ENCODE measurements around the gene MRPS10.

MRPS10 gene

GRCh38 chr6:42217519-42218367, at the start of gene MRPS10:
TSS of gene MRPS10 (minus strand) at chr6:42217861. CDS start at chr6:42217849, 12 bp downstream.
- DNase-seq = peak; percentile 95
- in situ Hi-C loops (cut with MboI; ENCODE audit: low pct_unique_long_range_greater_than_20kb, low sequenced_read_pairs) = no loop called here

GRCh38 chr6:42266538-42266937, 48.9 kb upstream of the MRPS10 start:
- in situ Hi-C loops (cut with MboI; ENCODE audit: low pct_unique_long_range_greater_than_20kb, low sequenced_read_pairs) = no loop called here
- no peak for DNase-seq

GRCh38 chr6:42264852-42265390, 47.3 kb upstream of the MRPS10 start:
- in situ Hi-C loops (cut with MboI; ENCODE audit: low pct_unique_long_range_greater_than_20kb, low sequenced_read_pairs) = no loop called here
- DNase-seq = no peak

GRCh38 chr6:42264162-42264851, 46.6 kb upstream of the MRPS10 start:
- in situ Hi-C loops (cut with MboI; ENCODE audit: low pct_unique_long_range_greater_than_20kb, low sequenced_read_pairs) = no loop called here
- DNase-seq = no peak

GRCh38 chr6:42263165-42263728, 45.6 kb upstream of the MRPS10 start:
- DNase-seq = no peak
- in situ Hi-C loops (cut with MboI; ENCODE audit: low pct_unique_long_range_greater_than_20kb, low sequenced_read_pairs) = no loop called here

GRCh38 chr6:42260972-42261371, 43.3 kb upstream of the MRPS10 start:
- DNase-seq = peak; percentile 21
- in situ Hi-C loops (cut with MboI; ENCODE audit: low pct_unique_long_range_greater_than_20kb, low sequenced_read_pairs) = no loop called here

GRCh38 chr6:42260396-42260888, 42.8 kb upstream of the MRPS10 start:
- in situ Hi-C loops (cut with MboI; ENCODE audit: low pct_unique_long_range_greater_than_20kb, low sequenced_read_pairs) = no loop called here
- no peak for DNase-seq

GRCh38 chr6:42259841-42260395, 42.3 kb upstream of the MRPS10 start:
- in situ Hi-C loops (cut with MboI; ENCODE audit: low pct_unique_long_range_greater_than_20kb, low sequenced_read_pairs) = no loop called here
- no peak for DNase-seq

- no peak for DNase-seq
- in situ Hi-C loops (cut with MboI; ENCODE audit: low pct_unique_long_range_greater_than_20kb, low sequenced_read_pairs) = no loop called here
These were observed 41.6 kb upstream of the MRPS10 start for GRCh38 chr6:42259286-42259685.

- no peak for DNase-seq
- in situ Hi-C loops (cut with MboI; ENCODE audit: low pct_unique_long_range_greater_than_20kb, low sequenced_read_pairs) = no loop called here
These were observed 40.0 kb upstream of the MRPS10 start for GRCh38 chr6:42257614-42258013.

GRCh38 chr6:42257063-42257462, 39.4 kb upstream of the MRPS10 start:
- in situ Hi-C loops (cut with MboI; ENCODE audit: low pct_unique_long_range_greater_than_20kb, low sequenced_read_pairs) = no loop called here

GRCh38 chr6:42255050-42255449, 37.4 kb upstream of the MRPS10 start:
- in situ Hi-C loops (cut with MboI; ENCODE audit: low pct_unique_long_range_greater_than_20kb, low sequenced_read_pairs) = no loop called here
- no peak for DNase-seq

More at GRCh38 chr6:42257063-42257462, 39.4 kb upstream of the MRPS10 start:
- no peak for DNase-seq

- in situ Hi-C loops (cut with MboI; ENCODE audit: low pct_unique_long_range_greater_than_20kb, low sequenced_read_pairs) = no loop called here
- no peak for DNase-seq
These were observed 36.8 kb upstream of the MRPS10 start for GRCh38 chr6:42254505-42254904.

GRCh38 chr6:42251911-42252637, 34.4 kb upstream of the MRPS10 start:
- DNase-seq = peak; percentile 35
- in situ Hi-C loops (cut with MboI; ENCODE audit: low pct_unique_long_range_greater_than_20kb, low sequenced_read_pairs) = no loop called here

GRCh38 chr6:42251500-42251899, 33.8 kb upstream of the MRPS10 start:
- in situ Hi-C loops (cut with MboI; ENCODE audit: low pct_unique_long_range_greater_than_20kb, low sequenced_read_pairs) = no loop called here
- no peak for DNase-seq

GRCh38 chr6:42250274-42250931, 32.7 kb upstream of the MRPS10 start:
- in situ Hi-C loops (cut with MboI; ENCODE audit: low pct_unique_long_range_greater_than_20kb, low sequenced_read_pairs) = no loop called here
- no peak for DNase-seq

GRCh38 chr6:42249279-42249678, 31.6 kb upstream of the MRPS10 start:
- in situ Hi-C loops (cut with MboI; ENCODE audit: low pct_unique_long_range_greater_than_20kb, low sequenced_read_pairs) = no loop called here
- peak; percentile 10 for DNase-seq

- DNase-seq = no peak
- in situ Hi-C loops (cut with MboI; ENCODE audit: low pct_unique_long_range_greater_than_20kb, low sequenced_read_pairs) = no loop called here
These were observed 25.4 kb upstream of the MRPS10 start for GRCh38 chr6:42243046-42243445.
